K562 (cell line): ENCODE results near the gene CCSER1. TPM values are rescaled to one million over a fixed set of nuclear protein-coding genes. Genes with fewer than 3 reads are reported as not detected.

Source experiments
- ATAC-seq: fragments of 200-7000 bp; cut with Tn5 transposase; 3 replicates; pipeline ENCODE4 v1.9.1; 2020; ENCODE audit warnings: moderate library complexity
- BruUV-seq: library from RNA; stranded (reverse); fragments of 400-500 nt; replicated peaks from 2 replicates; lab custom pipeline; 2021; lab: Mats Ljungman, UMichigan
- CTCF ChIA-PET: fragments of 300-600 bp; formaldehyde crosslinking; extraction: SDS; loops from one replicate; lab custom pipeline; 2021; ENCODE audit warnings: low intra/inter-chr PET ratio; lab: Yijun Ruan, JAX
- POLR2A ChIA-PET: fragments of 300-600, 350-650 bp; sonication (Branson Sonifier 250); formaldehyde crosslinking; extraction: SDS; loops from one replicate; lab custom pipeline; 2021; ENCODE audit warnings: antibody characterized with exemption, inconsistent platforms; lab: Yijun Ruan, JAX
- DNase-seq, 4 experiments: peaks; one replicate each; pipeline versions ENCODE4 v3.0.0 to v3.0.0-alpha.2; 2011 to 2018; ENCODE audit warnings: low spot score in 3 of 4, mixed read lengths in 3 of 4; ENCODE audit errors: extremely low read depth in 1 of 4
- FAIRE-seq: peaks from 2 replicates; lab custom pipeline; 2011; peaks lifted over from hg19 to GRCh38; lab: Jason Lieb, UNC
- H2AFZ ChIP-seq: 2 replicates; pipeline ENCODE4 v1.6.0; 2011; ENCODE audit warnings: low read depth, low read length, control low read depth, inconsistent platforms
- H3K27ac ChIP-seq: fragments of 200-600 bp; 3 replicates; pipeline ENCODE4 v1.8.0; 2011; ENCODE audit warnings: low read depth, mild to moderate bottlenecking, control low read depth, inconsistent platforms, low read length, moderate library complexity, mixed read lengths; ENCODE audit errors: extremely low read depth
- H3K27me3 ChIP-seq, 2 experiments: fragments of 300-600 bp in 1 of 2; 2 replicates in 1 of 2; 3 replicates in 1 of 2; pipeline versions ENCODE4 v1.6.0 to v1.8.0; 2011; ENCODE audit warnings: inconsistent platforms in 2 of 2, low read length in 2 of 2, mild to moderate bottlenecking in 1 of 2, mixed read lengths in 1 of 2, moderate library complexity in 1 of 2; ENCODE audit not compliant: control insufficient read depth in 2 of 2, insufficient read depth in 2 of 2
- H3K36me3 ChIP-seq: fragments of 300-600 bp; 3 replicates; pipeline ENCODE4 v1.8.0; 2011; ENCODE audit warnings: mild to moderate bottlenecking, low read length, inconsistent platforms; ENCODE audit not compliant: control insufficient read depth, insufficient read depth
- H3K4me1 ChIP-seq, 2 experiments: fragments of 200-600 bp in 1 of 2; replicated peaks in 1 of 2; 2 replicates in 1 of 2; 3 replicates in 1 of 2; pipeline versions ENCODE4 v1.5.1 to v1.8.0; 2011; ENCODE audit warnings: inconsistent platforms in 2 of 2, low read length in 2 of 2, mild to moderate bottlenecking in 1 of 2, mixed read lengths in 1 of 2, moderate library complexity in 1 of 2; ENCODE audit not compliant: control insufficient read depth in 2 of 2, insufficient read depth in 2 of 2
- H3K4me2 ChIP-seq: 2 replicates; pipeline ENCODE4 v1.6.1; 2011; ENCODE audit warnings: low read length, control low read depth, inconsistent platforms, mixed read lengths; ENCODE audit not compliant: insufficient read depth
- H3K4me3 ChIP-seq: fragments of 200-600 bp; sonication (generic), shearing (Covaris generic); 2 replicates; pipeline ENCODE4 v1.5.1; 2016; ENCODE audit warnings: control low read depth, inconsistent platforms
- H3K79me2 ChIP-seq: fragments of 200-600 bp; 3 replicates; pipeline ENCODE4 v1.8.0; 2011; ENCODE audit warnings: low read length, inconsistent platforms; ENCODE audit not compliant: control insufficient read depth, insufficient read depth
- H3K9ac ChIP-seq, 2 experiments: 2 replicates each; pipeline versions ENCODE4 v1.6.0 to v1.6.1; 2011; ENCODE audit warnings: low read depth in 2 of 2, low read length in 2 of 2, control low read depth in 1 of 2, inconsistent platforms in 1 of 2, mild to moderate bottlenecking in 1 of 2, mixed read lengths in 1 of 2; ENCODE audit not compliant: insufficient read depth in 1 of 2
- H3K9me1 ChIP-seq: one replicate; pipeline ENCODE4 v1.6.0; 2011; ENCODE audit warnings: inconsistent platforms, mild to moderate bottlenecking, low read length, moderate library complexity; ENCODE audit not compliant: control insufficient read depth, insufficient read depth
- H3K9me3 ChIP-seq: replicated peaks from 2 replicates; pipeline ENCODE4 v1.5.1; 2011; ENCODE audit warnings: low read depth, low read length, inconsistent platforms; ENCODE audit not compliant: control insufficient read depth, insufficient read depth
- H4K20me1 ChIP-seq: replicated peaks from 2 replicates; pipeline ENCODE4 v1.6.1; 2011; ENCODE audit warnings: low read length, inconsistent platforms, mixed read lengths; ENCODE audit not compliant: control insufficient read depth, insufficient read depth
- FOXM1 ChIP-seq, 2 experiments: fragments of 450-650 bp in 1 of 2; sonication (generic) in 1 of 2; formaldehyde crosslinking in 1 of 2; IDR thresholded peaks; 2 replicates each; pipeline versions ENCODE4 v1.6.1 to v1.9.0; 2017 to 2022; ENCODE audit warnings: low read depth in 2 of 2, mild to moderate bottlenecking in 2 of 2, missing genetic modification reagents in 1 of 2, moderate library complexity in 1 of 2
- FOXP4 ChIP-seq: sonication (generic); formaldehyde crosslinking; IDR thresholded peaks from 2 replicates; pipeline ENCODE4 v1.8.0; 2022; ENCODE audit warnings: mild to moderate bottlenecking, missing genetic modification reagents, borderline replicate concordance
- HCFC1 ChIP-seq: IDR thresholded peaks from 2 replicates; pipeline ENCODE4 v1.6.1; 2012; ENCODE audit warnings: low read depth, low read length, improper control_type of control experiment
- HSF4 ChIP-seq: fragments of 250-450 bp; sonication (Bioruptor Pico); IDR thresholded peaks from 2 replicates; pipeline ENCODE4 v2.1.2; 2022; ENCODE audit warnings: mild to moderate bottlenecking, moderate library complexity, borderline replicate concordance
- LCOR ChIP-seq: sonication (generic); formaldehyde crosslinking; IDR thresholded peaks from 2 replicates; pipeline ENCODE4 v1.8.0; 2022; ENCODE audit warnings: mild to moderate bottlenecking, missing genetic modification reagents
- NR2F6 ChIP-seq: fragments of 450-650 bp; formaldehyde crosslinking; IDR thresholded peaks from 2 replicates; pipeline ENCODE4 v1.4.0; 2020; ENCODE audit warnings: mild to moderate bottlenecking
- SMARCE1 ChIP-seq: fragments of 450-650 bp; IDR thresholded peaks from 2 replicates; pipeline ENCODE4 v1.7.1; 2016; ENCODE audit warnings: mild to moderate bottlenecking
- SMC3 ChIP-seq: conservative IDR thresholded peaks from 2 replicates; pipeline ENCODE4 v1.6.1; 2011; ENCODE audit warnings: low read depth, low read length, improper control_type of control experiment; ENCODE audit not compliant: insufficient read depth
- SRSF3 ChIP-seq: fragments of 200-400 bp; formaldehyde crosslinking; IDR thresholded peaks from 2 replicates; pipeline ENCODE4 v1.6.1; 2016; ENCODE audit warnings: mild to moderate bottlenecking, low read length, moderate library complexity; ENCODE audit not compliant: insufficient read depth
- SRSF9 ChIP-seq: fragments of 200-400 bp; formaldehyde crosslinking; IDR thresholded peaks from 2 replicates; pipeline ENCODE4 v1.6.1; 2017; ENCODE audit warnings: low read depth, low read length, borderline replicate concordance
- ZBTB9 ChIP-seq: fragments of 450-650 bp; formaldehyde crosslinking; IDR thresholded peaks from 2 replicates; pipeline ENCODE4 v1.4.0; 2020; ENCODE audit warnings: mild to moderate bottlenecking, moderate library complexity
- ZKSCAN3 ChIP-seq: fragments of 250-450 bp; sonication (Bioruptor Pico); IDR thresholded peaks from 2 replicates; pipeline ENCODE4 v1.4.0; 2020
- ZNF224 ChIP-seq: sonication (generic); formaldehyde crosslinking; IDR thresholded peaks from 2 replicates; pipeline ENCODE4 v1.8.0; 2022; ENCODE audit warnings: mild to moderate bottlenecking, missing genetic modification reagents
- ZNF511 ChIP-seq: sonication (generic); formaldehyde crosslinking; IDR thresholded peaks from 2 replicates; pipeline ENCODE4 v1.8.0; 2022; ENCODE audit warnings: mild to moderate bottlenecking, missing genetic modification reagents
- ZNF57 ChIP-seq: fragments of 450-650 bp; formaldehyde crosslinking; IDR thresholded peaks from 2 replicates; pipeline ENCODE4 v1.4.0; 2020; ENCODE audit warnings: mild to moderate bottlenecking, moderate library complexity
- WGBS: fragments of 100-300 bp; shearing (Covaris generic); methylation state at CpG from one replicate; pipeline ENCODE4 v1.1.6; 2016; ENCODE audit warnings: low coverage, mixed read lengths; ENCODE audit not compliant: insufficient coverage; ENCODE audit errors: missing lambda C conversion rate; 5-methylcytosine and 5-hydroxymethylcytosine counted together
- in situ Hi-C: fragments of 300-500 bp; cut with MboI; formaldehyde crosslinking; loops from 4 replicates; pipeline ENCODE4 v1.15.0; 2018; ENCODE audit warnings: inconsistent platforms, mixed read lengths
- intact Hi-C: fragments of 100-400 bp; cut with micrococcal nuclease; formaldehyde crosslinking; loops from 2 replicates; pipeline ENCODE4 v1.14.2; 2022
- polyA plus RNA-seq, 8 experiments: library from polyadenylated mRNA; depleted of rRNA in 4 of 8; stranded (reverse) in 5 of 8; unstranded in 3 of 8; fragments of >200 nt; fragmentation: Nextera tagmentation in 2 of 8; fragmentation: Illumina TruSeq in 1 of 8; extraction: Ambion mirVana in 2 of 8; extraction: Trizol in 1 of 8; gene quantifications; 2 replicates each; pipeline versions ENCODE4 v1.2.1 to v1.2.3, GENCODE V29; 2011 to 2014; ENCODE audit warnings: inconsistent platforms in 1 of 8, missing spikeins in 1 of 8
- total RNA-seq, 7 experiments: library from RNA; depleted of rRNA in 6 of 7; stranded (reverse); fragments of >200 nt in 6 of 7; fragmentation: Illumina TruSeq in 2 of 7; extraction: Trizol in 2 of 7; gene quantifications; 2 replicates each; pipeline versions ENCODE4 v1.2.1 to v1.2.3, GENCODE V29; 2011 to 2021; ENCODE audit warnings: low replicate concordance in 1 of 7

CCSER1 gene
- total and polyA plus RNA-seq, 9 of the 15 experiments (the other 6 are each of a cell fraction or from before 2014, with no cell fraction given) = not detected

- CTCF ChIA-PET = no interaction called here
Measured at GRCh38 chr4:90299373-90299772, 172.2 kb downstream of the CCSER1 start.

More at GRCh38 chr4:90299373-90299772, 172.2 kb downstream of the CCSER1 start:
- Histone ChIP-seq H3K9me1 (no peaks in the 10 kb centered on the region), H3K27me3 (no peaks in the 10 kb centered on the region), H3K9ac (no peak overlapping the region), H3K4me2 (no peak overlapping the region), H3K36me3 (no peaks in the 10 kb centered on the region), H3K4me3 (no peak overlapping the region), H4K20me1 (no peaks in the 10 kb centered on the region), H3K79me2 (no peaks in the 10 kb centered on the region), H3K9me3 (no peaks in the 10 kb centered on the region), H3K4me1 (no peaks in the 10 kb centered on the region), H2AFZ (no peak overlapping the region), H3K27ac (no peak overlapping the region)
- in situ Hi-C loops = no loop called here
- ATAC-seq = no peak
- no peak for DNase-seq
- TF ChIP-seq ZBTB9 (CRISPR knock-in tag) (no peak), SMC3 (no peak), HSF4 (CRISPR knock-in tag) (no peak), SRSF3 (no peak), FOXM1 (IDR thresholded peaks at IDR 0.05; ENCODE audit: low read depth) (no peak), FOXM1 (CRISPR knock-in tag; IDR thresholded peaks at IDR 0.05; ENCODE audit: low read depth) (no peak), ZNF224 (CRISPR knock-in tag) (no peak), ZNF511 (CRISPR knock-in tag) (no peak), LCOR (CRISPR knock-in tag) (no peak), ZKSCAN3 (CRISPR knock-in tag) (no peak), SRSF9 (no peak), FOXP4 (CRISPR knock-in tag) (no peak), SMARCE1 (no peak), ZNF57 (CRISPR knock-in tag) (no peak), HCFC1 (no peak), NR2F6 (CRISPR knock-in tag) (no peak)
- intact Hi-C loops = loop anchor here (10.0 kb wide), 1 partner anchor 1135 kb away; no protein-coding TSS in a partner anchor
- no peak for FAIRE-seq
- 13% methylated on average over 1 of the region's 1 CpG for whole genome bisulfite sequencing
- POLR2A ChIA-PET = no interaction called here
- no TSS peak for BruUV-seq
